B cell (primary cell): ENCODE measurements around the gene ADAMTS17.

Source experiments
- EZH2 ChIP-seq: IDR thresholded peaks from 2 replicates; pipeline ENCODE4 v1.6.1; 2012; ENCODE audit warnings: borderline replicate concordance, low read depth, mild to moderate bottlenecking, moderate library complexity, low read length; ENCODE audit not compliant: insufficient read depth, poor library complexity, severe bottlenecking
- TF ChIP-seq, protein P1 (sequence below): fragments of 200-600 bp; IDR thresholded peaks from one replicate; pipeline ENCODE4 v1.8.0; 2022; ENCODE audit warnings: antibody characterized with exemption, mild to moderate bottlenecking

GRCh38 chr15:100314809-100315400 is 26.9 kb downstream of the ADAMTS17 start:
- TF ChIP-seq EZH2: no peak
- TF ChIP-seq, protein P1, sequence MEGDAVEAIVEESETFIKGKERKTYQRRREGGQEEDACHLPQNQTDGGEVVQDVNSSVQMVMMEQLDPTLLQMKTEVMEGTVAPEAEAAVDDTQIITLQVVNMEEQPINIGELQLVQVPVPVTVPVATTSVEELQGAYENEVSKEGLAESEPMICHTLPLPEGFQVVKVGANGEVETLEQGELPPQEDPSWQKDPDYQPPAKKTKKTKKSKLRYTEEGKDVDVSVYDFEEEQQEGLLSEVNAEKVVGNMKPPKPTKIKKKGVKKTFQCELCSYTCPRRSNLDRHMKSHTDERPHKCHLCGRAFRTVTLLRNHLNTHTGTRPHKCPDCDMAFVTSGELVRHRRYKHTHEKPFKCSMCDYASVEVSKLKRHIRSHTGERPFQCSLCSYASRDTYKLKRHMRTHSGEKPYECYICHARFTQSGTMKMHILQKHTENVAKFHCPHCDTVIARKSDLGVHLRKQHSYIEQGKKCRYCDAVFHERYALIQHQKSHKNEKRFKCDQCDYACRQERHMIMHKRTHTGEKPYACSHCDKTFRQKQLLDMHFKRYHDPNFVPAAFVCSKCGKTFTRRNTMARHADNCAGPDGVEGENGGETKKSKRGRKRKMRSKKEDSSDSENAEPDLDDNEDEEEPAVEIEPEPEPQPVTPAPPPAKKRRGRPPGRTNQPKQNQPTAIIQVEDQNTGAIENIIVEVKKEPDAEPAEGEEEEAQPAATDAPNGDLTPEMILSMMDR: no peak
